Glutamatergic neuron (in vitro differentiated cells): Measurements from ENCODE around the gene CREB3L2. TPM values are rescaled to one million over a fixed set of nuclear protein-coding genes. Genes with fewer than 3 reads are reported as not detected.

Source experiments
- DNase-seq: peaks from one replicate; pipeline ENCODE4 v3.0.0; 2022
- H3K27ac Mint-ChIP-seq: one replicate; pipeline ENCODE4 v1.8.0; 2020; ENCODE audit warnings: mild to moderate bottlenecking, mixed read lengths, inconsistent platforms; ENCODE audit not compliant: unreplicated experiment
- H3K27me3 Mint-ChIP-seq: one replicate; pipeline ENCODE4 v1.8.0; 2020; ENCODE audit warnings: mild to moderate bottlenecking, moderate library complexity, mixed read lengths, inconsistent platforms; ENCODE audit not compliant: unreplicated experiment
- H3K36me3 Mint-ChIP-seq: one replicate; pipeline ENCODE4 v1.8.0; 2020; ENCODE audit warnings: mild to moderate bottlenecking, mixed read lengths, inconsistent platforms; ENCODE audit not compliant: unreplicated experiment
- H3K4me1 Mint-ChIP-seq: one replicate; pipeline ENCODE4 v1.8.0; 2020; ENCODE audit warnings: mild to moderate bottlenecking, low read depth, mixed read lengths, inconsistent platforms; ENCODE audit not compliant: unreplicated experiment
- H3K4me3 Mint-ChIP-seq: one replicate; pipeline ENCODE4 v1.8.0; 2020; ENCODE audit warnings: mild to moderate bottlenecking, mixed read lengths, inconsistent platforms; ENCODE audit not compliant: unreplicated experiment
- H3K9me3 Mint-ChIP-seq: one replicate; pipeline ENCODE4 v1.8.0; 2020; ENCODE audit warnings: mild to moderate bottlenecking, moderate library complexity, mixed read lengths, inconsistent platforms; ENCODE audit not compliant: unreplicated experiment
- total RNA-seq: library from RNA; stranded (reverse); fragmentation: NEBNext Ultra II Directional; extraction: Animal tissue kit (Norgen Biotek cat#: 25700); gene quantifications from one replicate; pipeline ENCODE4 v1.2.1, GENCODE V29; 2021; ENCODE audit not compliant: unreplicated experiment
- TF ChIP-seq, protein P1 (sequence below): fragments of 200-600 bp; sonication (generic); IDR thresholded peaks from one replicate; pipeline ENCODE4 v1.5.0; 2021; ENCODE audit not compliant: partially characterized antibody, unreplicated experiment

The CREB3L2 gene
- total RNA-seq, 1 donor from 2014 or later, result 45.4 TPM

DNA sequence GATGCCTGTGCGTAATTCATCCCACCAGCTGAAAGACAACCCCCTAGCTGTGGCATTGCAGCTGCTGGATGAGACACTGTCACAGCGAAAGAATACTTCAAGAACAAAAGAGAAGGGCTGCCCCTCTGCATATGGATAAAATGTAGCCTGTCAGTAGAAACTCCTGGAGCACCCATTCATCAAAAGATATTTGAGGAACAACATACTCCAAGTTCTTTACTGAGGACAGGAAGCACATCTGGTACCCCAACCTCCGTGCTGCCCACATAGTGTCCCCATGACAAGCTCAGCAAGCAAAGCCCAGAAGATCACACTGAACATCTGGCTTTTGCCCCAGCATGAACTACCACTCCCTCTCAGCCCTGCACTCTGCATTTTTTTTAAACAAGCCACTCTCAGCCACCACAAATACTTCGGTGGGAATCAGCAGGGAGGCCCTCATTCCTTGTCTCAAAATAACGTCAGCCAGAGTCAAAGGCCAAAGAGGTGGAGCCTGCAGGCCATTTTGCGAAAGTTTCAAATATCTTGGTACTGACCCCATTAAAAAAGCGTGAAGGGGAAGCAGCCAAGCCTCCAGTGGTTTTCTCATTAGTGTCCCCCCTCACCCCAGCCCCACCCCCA is 1.7 kb downstream of the CREB3L2 start:
- peaks cover 33% of the 10 kb centered on the region for H3K4me1 Mint-ChIP-seq
- peak overlapping the region; percentile 97 for H3K4me3 Mint-ChIP-seq

DNA sequence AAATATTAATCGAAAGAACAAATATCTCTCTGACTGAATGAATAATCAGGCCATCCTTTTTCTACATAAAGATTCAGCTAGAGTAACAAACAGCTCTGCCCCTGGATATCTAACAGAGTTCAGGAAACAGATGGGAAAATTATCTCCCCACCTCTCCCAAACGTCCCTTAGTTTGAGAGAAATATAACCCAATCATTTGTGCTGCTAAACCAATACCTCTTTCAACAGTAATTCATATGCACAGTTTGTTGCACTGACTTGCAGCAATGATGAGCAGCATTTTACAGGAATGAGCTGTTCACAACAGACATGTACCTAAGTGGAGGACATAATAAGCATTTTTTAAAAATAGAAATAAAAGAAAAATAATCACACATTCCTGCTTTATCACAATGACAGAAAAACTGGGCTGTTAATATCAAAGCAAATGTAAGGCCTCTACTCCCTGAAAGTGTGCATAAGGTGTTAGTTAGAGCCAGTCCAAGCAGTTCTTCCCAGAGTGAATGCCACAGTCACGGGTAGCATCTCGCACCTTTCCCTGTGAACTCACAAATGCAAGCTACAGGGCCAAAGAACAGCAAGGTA is 2.3 kb downstream of the CREB3L2 start:
- peaks cover 38% of the 10 kb centered on the region for H3K4me1 Mint-ChIP-seq

More for the DNA sequence above, 1.7 kb downstream of the CREB3L2 start:
- TF ChIP-seq, protein P1, sequence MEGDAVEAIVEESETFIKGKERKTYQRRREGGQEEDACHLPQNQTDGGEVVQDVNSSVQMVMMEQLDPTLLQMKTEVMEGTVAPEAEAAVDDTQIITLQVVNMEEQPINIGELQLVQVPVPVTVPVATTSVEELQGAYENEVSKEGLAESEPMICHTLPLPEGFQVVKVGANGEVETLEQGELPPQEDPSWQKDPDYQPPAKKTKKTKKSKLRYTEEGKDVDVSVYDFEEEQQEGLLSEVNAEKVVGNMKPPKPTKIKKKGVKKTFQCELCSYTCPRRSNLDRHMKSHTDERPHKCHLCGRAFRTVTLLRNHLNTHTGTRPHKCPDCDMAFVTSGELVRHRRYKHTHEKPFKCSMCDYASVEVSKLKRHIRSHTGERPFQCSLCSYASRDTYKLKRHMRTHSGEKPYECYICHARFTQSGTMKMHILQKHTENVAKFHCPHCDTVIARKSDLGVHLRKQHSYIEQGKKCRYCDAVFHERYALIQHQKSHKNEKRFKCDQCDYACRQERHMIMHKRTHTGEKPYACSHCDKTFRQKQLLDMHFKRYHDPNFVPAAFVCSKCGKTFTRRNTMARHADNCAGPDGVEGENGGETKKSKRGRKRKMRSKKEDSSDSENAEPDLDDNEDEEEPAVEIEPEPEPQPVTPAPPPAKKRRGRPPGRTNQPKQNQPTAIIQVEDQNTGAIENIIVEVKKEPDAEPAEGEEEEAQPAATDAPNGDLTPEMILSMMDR, result no peak
- peaks cover 7% of the 10 kb centered on the region for H3K27me3 Mint-ChIP-seq
- H3K36me3 Mint-ChIP-seq, result no peaks in the 10 kb centered on the region
- peak; percentile 30 for DNase-seq
- H3K9me3 Mint-ChIP-seq, result peaks cover 20% of the 10 kb centered on the region
- peak overlapping the region; percentile 96 for H3K27ac Mint-ChIP-seq

DNA sequence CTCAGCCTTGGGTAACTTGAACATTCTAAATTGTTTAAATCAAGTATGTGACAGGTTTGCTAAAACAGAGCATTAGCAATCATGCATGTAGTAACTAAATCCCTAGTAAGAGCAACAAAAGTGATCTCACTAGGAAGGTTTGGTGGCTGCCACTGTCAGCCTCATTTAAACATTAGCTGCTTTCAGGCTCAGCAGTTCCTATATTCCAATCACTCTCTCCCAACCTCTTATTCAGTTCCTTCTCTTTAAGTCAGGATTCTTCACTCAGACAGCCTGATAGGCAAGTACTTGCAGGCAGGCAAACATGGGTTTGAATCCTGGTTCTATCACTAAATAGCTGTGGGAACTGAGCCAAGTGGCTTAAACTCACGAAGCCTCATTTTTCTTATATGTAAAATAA is 3.6 kb downstream of the CREB3L2 start:
- Mint-ChIP-seq H3K27me3 (peaks cover 16% of the 10 kb centered on the region), H3K4me3 (peak overlapping the region; percentile 97), H3K9me3 (peaks cover 27% of the 10 kb centered on the region), H3K4me1 (peaks cover 50% of the 10 kb centered on the region), H3K36me3 (no peaks in the 10 kb centered on the region), H3K27ac (no peak overlapping the region)
- DNase-seq, result no peak
- TF ChIP-seq, protein P1, result no peak

More for the DNA sequence above, 2.3 kb downstream of the CREB3L2 start:
- no peak for DNase-seq
- Mint-ChIP-seq H3K36me3 (no peaks in the 10 kb centered on the region), H3K9me3 (peaks cover 20% of the 10 kb centered on the region), H3K27ac (peak overlapping the region; percentile 96), H3K27me3 (peaks cover 10% of the 10 kb centered on the region), H3K4me3 (peak overlapping the region; percentile 97)
- TF ChIP-seq, protein P1, result no peak

DNA sequence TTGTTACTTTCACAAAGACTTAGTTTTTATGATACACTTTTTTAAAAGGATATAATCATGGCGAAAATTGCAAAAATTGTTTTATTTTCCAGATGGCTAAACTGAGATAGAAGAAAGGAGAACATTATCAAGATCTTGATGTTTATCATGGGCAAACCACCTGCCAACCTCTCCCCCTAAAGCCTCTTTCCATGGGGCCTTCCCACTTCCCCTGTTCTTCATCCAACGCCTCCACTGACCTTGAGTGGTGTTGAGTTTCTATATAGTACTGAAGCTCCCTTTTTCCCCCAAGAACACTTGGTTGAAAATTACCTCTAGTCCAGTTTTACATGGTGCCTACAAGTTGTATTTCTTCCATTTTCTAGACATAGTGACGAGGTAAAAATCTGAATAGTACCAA is 5.0 kb downstream of the CREB3L2 start:
- H3K4me1 Mint-ChIP-seq, result peaks cover 62% of the 10 kb centered on the region
- peak overlapping the region; percentile 97 for H3K27ac Mint-ChIP-seq
- H3K9me3 Mint-ChIP-seq, result peaks cover 30% of the 10 kb centered on the region
- no peak for DNase-seq
- peak overlapping the region; percentile 80 for H3K4me3 Mint-ChIP-seq
- peaks cover 7% of the 10 kb centered on the region for H3K36me3 Mint-ChIP-seq
- H3K27me3 Mint-ChIP-seq, result peaks cover 18% of the 10 kb centered on the region
- TF ChIP-seq, protein P1, result no peak

DNA sequence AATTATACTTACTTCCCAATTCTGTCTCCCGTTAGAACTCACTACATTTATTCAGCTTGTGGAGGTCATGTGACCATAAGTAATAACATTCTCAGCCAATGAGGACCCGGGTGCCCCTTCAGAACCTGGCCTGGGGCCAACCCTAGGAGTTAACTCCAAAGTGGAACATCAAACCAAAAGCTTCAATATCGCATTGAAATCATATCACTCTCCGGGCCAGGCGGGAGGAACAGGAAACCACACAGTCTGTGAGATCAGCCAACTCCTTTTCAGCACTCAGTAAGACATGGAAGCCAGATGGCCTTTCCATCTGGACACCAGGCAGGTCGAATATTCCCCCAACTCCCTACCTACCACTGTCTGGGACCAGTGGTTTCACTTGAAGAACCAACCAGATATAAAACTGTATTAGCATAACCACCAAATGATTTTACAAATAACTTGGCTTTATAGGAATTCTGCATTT is 5.5 kb downstream of the CREB3L2 start:
- DNase-seq, result peak; percentile 41

More for the DNA sequence above, 5.5 kb downstream of the CREB3L2 start:
- Mint-ChIP-seq H3K9me3 (peaks cover 32% of the 10 kb centered on the region), H3K4me3 (peak overlapping the region; percentile 80), H3K27ac (peak overlapping the region; percentile 97), H3K27me3 (peaks cover 19% of the 10 kb centered on the region), H3K4me1 (peaks cover 64% of the 10 kb centered on the region), H3K36me3 (peaks cover 8% of the 10 kb centered on the region)
- TF ChIP-seq, protein P1, result no peak
